GM12874 (cell line): ENCODE results near the gene P2RX7.

ENCODE experiments used
- CTCF ChIP-seq: IDR thresholded peaks from 2 replicates; pipeline ENCODE4 v1.5.1; 2011; ENCODE audit warnings: low read depth, mild to moderate bottlenecking, control low read depth, low read length, moderate library complexity; ENCODE audit not compliant: insufficient read depth

P2RX7 gene

GRCh38 chr12:121132601-121133481 lies at the start of gene P2RX7:
TSS of gene P2RX7 (plus strand) at chr12:121132876. CDS start at chr12:121132971, 95 bp downstream.
- no peak for TF ChIP-seq CTCF

- no peak for TF ChIP-seq CTCF
Observed at GRCh38 chr12:121084229-121084628, 48.4 kb upstream of the P2RX7 start.

- no peak for TF ChIP-seq CTCF
Observed at GRCh38 chr12:121085069-121085468, 47.6 kb upstream of the P2RX7 start.

- TF ChIP-seq CTCF = no peak
Observed at GRCh38 chr12:121085506-121086353, 46.9 kb upstream of the P2RX7 start.

GRCh38 chr12:121086781-121087295 lies 45.8 kb upstream of the P2RX7 start:
- no peak for TF ChIP-seq CTCF

GRCh38 chr12:121087467-121088194 lies 45.0 kb upstream of the P2RX7 start:
- no peak for TF ChIP-seq CTCF

- TF ChIP-seq CTCF = no peak
Observed at GRCh38 chr12:121088195-121088585, 44.5 kb upstream of the P2RX7 start.
